DND-41 (cell line): ENCODE data around the gene PTMA.

Source experiments
- ATAC-seq: fragments of 200-7000 bp; cut with Tn5 transposase; 3 replicates; pipeline ENCODE4 v1.9.1; 2021; ENCODE audit warnings: low read depth; ENCODE audit not compliant: insufficient read depth
- DNase-seq: peaks from one replicate; pipeline ENCODE4 v3.0.0-alpha.2; 2020
- H2AFZ ChIP-seq: 2 replicates; pipeline ENCODE4 v1.6.0; 2012; ENCODE audit warnings: low read depth, low read length
- H3K27ac ChIP-seq: 2 replicates; pipeline ENCODE4 v1.5.1; 2012; ENCODE audit warnings: low read length, inconsistent platforms
- H3K27me3 ChIP-seq: fragments of 200-600 bp; sonication (generic); 2 replicates; pipeline ENCODE4 v1.6.0; 2012; ENCODE audit warnings: low read length, mild to moderate bottlenecking, inconsistent platforms; ENCODE audit not compliant: insufficient read depth, poor library complexity
- H3K36me3 ChIP-seq: 2 replicates; pipeline ENCODE4 v1.5.1; 2012; ENCODE audit warnings: low read length, inconsistent platforms; ENCODE audit not compliant: insufficient read depth
- H3K4me1 ChIP-seq: 2 replicates; pipeline ENCODE4 v1.5.1; 2012; ENCODE audit warnings: mild to moderate bottlenecking, low read length; ENCODE audit not compliant: insufficient read depth
- H3K4me2 ChIP-seq: 2 replicates; pipeline ENCODE4 v1.6.0; 2012; ENCODE audit warnings: mild to moderate bottlenecking, moderate library complexity, low read length, inconsistent platforms; ENCODE audit not compliant: insufficient read depth
- H3K4me3 ChIP-seq, 2 experiments: fragments of 200-600 bp in 1 of 2; shearing (Covaris generic) in 1 of 2; 2 replicates each; pipeline ENCODE4 v1.5.1; 2012 to 2016; ENCODE audit warnings: inconsistent platforms in 2 of 2, low read length in 2 of 2, mild to moderate bottlenecking in 2 of 2, low read depth in 1 of 2, moderate library complexity in 1 of 2
- H3K79me2 ChIP-seq: 2 replicates; pipeline ENCODE4 v1.6.0; 2012; ENCODE audit warnings: low read length, inconsistent platforms; ENCODE audit not compliant: insufficient read depth
- H3K9ac ChIP-seq: 2 replicates; pipeline ENCODE4 v1.6.0; 2012; ENCODE audit warnings: low read depth, mild to moderate bottlenecking, inconsistent platforms, low read length, moderate library complexity
- H3K9me3 ChIP-seq: 2 replicates; pipeline ENCODE4 v1.5.1; 2012; ENCODE audit warnings: low read length, moderate library complexity, mild to moderate bottlenecking, inconsistent platforms; ENCODE audit not compliant: insufficient read depth, severe bottlenecking
- H4K20me1 ChIP-seq: 2 replicates; pipeline ENCODE4 v1.6.0; 2012; ENCODE audit warnings: low read length; ENCODE audit not compliant: insufficient read depth
- CTCF ChIP-seq: IDR thresholded peaks from 2 replicates; pipeline ENCODE4 v1.5.1; 2012; ENCODE audit warnings: borderline replicate concordance, low read length, moderate library complexity, mild to moderate bottlenecking; ENCODE audit not compliant: poor library complexity, severe bottlenecking; ENCODE audit errors: extremely low read depth
- EZH2 ChIP-seq: IDR thresholded peaks from 3 replicates; pipeline ENCODE4 v1.6.1; 2012; ENCODE audit warnings: borderline replicate concordance, low read depth, mild to moderate bottlenecking, moderate library complexity, low read length, inconsistent platforms; ENCODE audit not compliant: severe bottlenecking

PTMA gene

GRCh38 chr2:231667096-231667427, 41.3 kb upstream of the PTMA start:
- no peak for ATAC-seq
- no peak overlapping the region for H3K4me2 ChIP-seq
- H3K27me3 ChIP-seq: no peaks in the 10 kb centered on the region
- H3K4me3 ChIP-seq: no peak overlapping the region
- H3K9me3 ChIP-seq: no peaks in the 10 kb centered on the region
- no peaks in the 10 kb centered on the region; the same call in 1 of the 2 replicates for H3K36me3 ChIP-seq
- H4K20me1 ChIP-seq: no peaks in the 10 kb centered on the region
- no peak overlapping the region for H2AFZ ChIP-seq
- DNase-seq: no peak
- 0 out of 2 replicates have a peak overlapping the region, but pooled peaks have one; percentile 11 for H3K9ac ChIP-seq
- 0 out of 2 replicates have a peak, but pooled peaks cover 4% of the 10 kb centered on the region for H3K79me2 ChIP-seq
- H3K4me1 ChIP-seq: peaks cover 34% of the 10 kb centered on the region
- no peak overlapping the region for H3K27ac ChIP-seq
- TF ChIP-seq EZH2 (no peak), CTCF (no peak)

GRCh38 chr2:231667496-231667895, 40.8 kb upstream of the PTMA start:
- no peak overlapping the region for H3K27ac ChIP-seq
- DNase-seq: no peak
- ATAC-seq: no peak
- no peak overlapping the region for H3K9ac ChIP-seq
- no peak overlapping the region for H3K4me2 ChIP-seq
- no peaks in the 10 kb centered on the region for H3K9me3 ChIP-seq
- TF ChIP-seq EZH2 (no peak), CTCF (no peak)
- H3K4me1 ChIP-seq: peaks cover 35% of the 10 kb centered on the region
- H4K20me1 ChIP-seq: no peaks in the 10 kb centered on the region
- H3K36me3 ChIP-seq: no peaks in the 10 kb centered on the region; the same call in 1 of the 2 replicates
- no peaks in the 10 kb centered on the region for H3K27me3 ChIP-seq
- H2AFZ ChIP-seq: no peak overlapping the region
- H3K79me2 ChIP-seq: 0 out of 2 replicates have a peak, but pooled peaks cover 3% of the 10 kb centered on the region
- no peak overlapping the region for H3K4me3 ChIP-seq

GRCh38 chr2:231668981-231669380, 39.3 kb upstream of the PTMA start:
- Histone ChIP-seq H3K27ac (no peak overlapping the region), H2AFZ (no peak overlapping the region), H3K79me2 (no peaks in the 10 kb centered on the region), H3K4me1 (peaks cover 30% of the 10 kb centered on the region), H3K27me3 (no peaks in the 10 kb centered on the region), H3K9ac (no peak overlapping the region), H4K20me1 (no peaks in the 10 kb centered on the region), H3K9me3 (no peaks in the 10 kb centered on the region), H3K4me2 (no peak overlapping the region), H3K36me3 (no peaks in the 10 kb centered on the region), H3K4me3 (no peak overlapping the region)
- DNase-seq (no peak), ATAC-seq (no peak)
- TF ChIP-seq EZH2 (no peak), CTCF (no peak)

- H3K4me2 ChIP-seq: no peak overlapping the region
- no peak for TF ChIP-seq EZH2
- no peak for TF ChIP-seq CTCF
- no peak overlapping the region for H3K4me3 ChIP-seq
- H3K9me3 ChIP-seq: no peaks in the 10 kb centered on the region
- no peaks in the 10 kb centered on the region for H3K79me2 ChIP-seq
- no peaks in the 10 kb centered on the region for H4K20me1 ChIP-seq
- DNase-seq (no peak), ATAC-seq (peak; percentile 20; the same call in 1 of the 3 replicates)
- no peak overlapping the region for H2AFZ ChIP-seq
- H3K9ac ChIP-seq: peak overlapping the region; percentile 27; the same call in 1 of the 2 replicates
- no peaks in the 10 kb centered on the region for H3K36me3 ChIP-seq
- H3K27me3 ChIP-seq: no peaks in the 10 kb centered on the region
- peak overlapping the region; percentile 18; the same call in 1 of the 2 replicates for H3K27ac ChIP-seq
- H3K4me1 ChIP-seq: peaks cover 35% of the 10 kb centered on the region
Measured at GRCh38 chr2:231671270-231672050, 36.9 kb upstream of the PTMA start.
